Measurements from ENCODE around the gene KCNIP1. TPM values are rescaled to one million over a fixed set of nuclear protein-coding genes. Genes with fewer than 3 reads are reported as not detected.

The KCNIP1 gene
- polyA plus RNA-seq, 1 donor (not counting 4 experiments of a cell fraction or from before 2014, with no cell fraction given): not detected

- TF ChIP-seq CTCF (optimal IDR thresholded peaks at IDR 0.05 in 1 of 3, IDR thresholded peaks at IDR 0.05 in 1 of 3, conservative IDR thresholded peaks at IDR 0.05 in 1 of 3; ENCODE audit: extremely low read depth in 1 of 3, insufficient read depth in 2 of 3, low read length in 3 of 3) (no peak), EZH2 (IDR thresholded peaks at IDR 0.05; ENCODE audit: low read length) (no peak)
- Histone ChIP-seq H2AFZ (ENCODE audit: control insufficient read depth, low read length) (no peak overlapping the region), H3K9ac (ENCODE audit: control insufficient read depth, extremely low read depth, insufficient read depth, low read length) (no peak overlapping the region), H4K20me1 (ENCODE audit: control insufficient read depth, extremely low read depth, insufficient read depth, low read length) (no peaks in the 10 kb centered on the region), H3K27me3 (ENCODE audit: control insufficient read depth, extremely low read depth, insufficient read depth, low read length) (no peaks in the 10 kb centered on the region), H3K27ac (ENCODE audit: control insufficient read depth, insufficient read depth, low read length) (no peak overlapping the region), H3K9me3 (ENCODE audit: control insufficient read depth, low read depth, low read length) (no peaks in the 10 kb centered on the region), H3K79me2 (ENCODE audit: control insufficient read depth, insufficient read depth, low read length) (no peaks in the 10 kb centered on the region), H3K9me1 (ENCODE audit: control insufficient read depth, extremely low read depth, insufficient read depth, low read length) (no peaks in the 10 kb centered on the region), H3K4me1 (ENCODE audit: control insufficient read depth, extremely low read depth, insufficient read depth, low read length) (no peaks in the 10 kb centered on the region), H3K4me3 (ENCODE audit: control insufficient read depth in 2 of 3, extremely low read depth in 1 of 3, insufficient read depth in 2 of 3, low read depth in 1 of 3, low read length in 3 of 3) (no peak overlapping the region), H3K4me2 (ENCODE audit: control insufficient read depth, extremely low read depth, insufficient read depth, low read depth, low read length) (no peak overlapping the region), H3K36me3 (ENCODE audit: control insufficient read depth in 2 of 2, extremely low read depth in 1 of 2, insufficient read depth in 2 of 2, low read length in 2 of 2) (no peaks in the 10 kb centered on the region)
- peak; percentile 4 for DNase-seq (ENCODE audit: low read depth, low spot score)
- dilution Hi-C loops (cut with MboI; ENCODE audit: extremely low pct_ligation_motif_present, low sequenced_read_pairs): no loop called here
- FAIRE-seq: no peak
Observed at GRCh38 chr5:170585273-170585948, 81.6 kb downstream of the KCNIP1 start.

GRCh38 chr5:170587808-170588207 is 84.0 kb downstream of the KCNIP1 start:
- Histone ChIP-seq H3K4me1 (ENCODE audit: control insufficient read depth, extremely low read depth, insufficient read depth, low read length) (no peaks in the 10 kb centered on the region), H3K9me3 (ENCODE audit: control insufficient read depth, low read depth, low read length) (no peaks in the 10 kb centered on the region), H3K27me3 (ENCODE audit: control insufficient read depth, extremely low read depth, insufficient read depth, low read length) (no peaks in the 10 kb centered on the region), H3K4me3 (ENCODE audit: control insufficient read depth in 2 of 3, extremely low read depth in 1 of 3, insufficient read depth in 2 of 3, low read depth in 1 of 3, low read length in 3 of 3) (no peak overlapping the region), H3K4me2 (ENCODE audit: control insufficient read depth, extremely low read depth, insufficient read depth, low read depth, low read length) (no peak overlapping the region), H2AFZ (ENCODE audit: control insufficient read depth, low read length) (no peak overlapping the region), H3K36me3 (ENCODE audit: control insufficient read depth in 2 of 2, extremely low read depth in 1 of 2, insufficient read depth in 2 of 2, low read length in 2 of 2) (no peaks in the 10 kb centered on the region), H3K79me2 (ENCODE audit: control insufficient read depth, insufficient read depth, low read length) (no peaks in the 10 kb centered on the region), H3K27ac (ENCODE audit: control insufficient read depth, insufficient read depth, low read length) (no peak overlapping the region), H4K20me1 (ENCODE audit: control insufficient read depth, extremely low read depth, insufficient read depth, low read length) (no peaks in the 10 kb centered on the region), H3K9me1 (ENCODE audit: control insufficient read depth, extremely low read depth, insufficient read depth, low read length) (no peaks in the 10 kb centered on the region), H3K9ac (ENCODE audit: control insufficient read depth, extremely low read depth, insufficient read depth, low read length) (no peak overlapping the region)
- no peak for FAIRE-seq
- no peak for DNase-seq (ENCODE audit: low read depth, low spot score)
- dilution Hi-C loops (cut with MboI; ENCODE audit: extremely low pct_ligation_motif_present, low sequenced_read_pairs): no loop called here
- TF ChIP-seq EZH2 (IDR thresholded peaks at IDR 0.05; ENCODE audit: low read length): no peak
- no peak for TF ChIP-seq CTCF (optimal IDR thresholded peaks at IDR 0.05 in 1 of 3, IDR thresholded peaks at IDR 0.05 in 1 of 3, conservative IDR thresholded peaks at IDR 0.05 in 1 of 3; ENCODE audit: extremely low read depth in 1 of 3, insufficient read depth in 2 of 3, low read length in 3 of 3)

All from keratinocyte (primary cell).